Urinary bladder (tissue), 4 donors: ENCODE data around the gene HMCN2. TPM values are rescaled to one million over a fixed set of nuclear protein-coding genes. Genes with fewer than 3 reads are reported as not detected.

Experiments used
- DNase-seq: peaks from one replicate; pipeline ENCODE4 v3.0.0-alpha.2; 2015; ENCODE audit errors: extremely low spot score
- H3K27ac ChIP-seq: one replicate; pipeline ENCODE4 v1.5.1; 2013; ENCODE audit warnings: low read depth, mild to moderate bottlenecking, moderate library complexity
- H3K36me3 ChIP-seq: one replicate; pipeline ENCODE4 v1.6.1; 2013; ENCODE audit warnings: mild to moderate bottlenecking, moderate library complexity; ENCODE audit not compliant: insufficient read depth
- H3K4me1 ChIP-seq: one replicate; pipeline ENCODE4 v1.6.1; 2013; ENCODE audit warnings: mild to moderate bottlenecking, moderate library complexity; ENCODE audit not compliant: insufficient read depth
- H3K4me3 ChIP-seq: one replicate; pipeline ENCODE4 v1.5.1; 2013; ENCODE audit warnings: low read depth, low read length
- WGBS: extraction: QIAGEN DNeasy Blood & Tissue Kit; methylation state at CpG from one replicate; pipeline ENCODE4 v1.1.7; 2013; 5-methylcytosine and 5-hydroxymethylcytosine counted together
- polyA plus RNA-seq: library from polyadenylated mRNA; stranded (reverse); fragments of 200-250 nt; gene quantifications from one replicate; pipeline ENCODE4 v1.2.3, GENCODE V29; 2013
- total RNA-seq: library from RNA; depleted of rRNA; stranded (reverse); fragments of >200 nt; gene quantifications from one replicate; pipeline ENCODE4 v1.2.3, GENCODE V29; 2014
- donor health status: healthy with polysubstance abuse.
- donor health status: healthy.

HMCN2 gene
- total and polyA plus RNA-seq, 2 donors = 14.6 to 15.9 TPM

DNA sequence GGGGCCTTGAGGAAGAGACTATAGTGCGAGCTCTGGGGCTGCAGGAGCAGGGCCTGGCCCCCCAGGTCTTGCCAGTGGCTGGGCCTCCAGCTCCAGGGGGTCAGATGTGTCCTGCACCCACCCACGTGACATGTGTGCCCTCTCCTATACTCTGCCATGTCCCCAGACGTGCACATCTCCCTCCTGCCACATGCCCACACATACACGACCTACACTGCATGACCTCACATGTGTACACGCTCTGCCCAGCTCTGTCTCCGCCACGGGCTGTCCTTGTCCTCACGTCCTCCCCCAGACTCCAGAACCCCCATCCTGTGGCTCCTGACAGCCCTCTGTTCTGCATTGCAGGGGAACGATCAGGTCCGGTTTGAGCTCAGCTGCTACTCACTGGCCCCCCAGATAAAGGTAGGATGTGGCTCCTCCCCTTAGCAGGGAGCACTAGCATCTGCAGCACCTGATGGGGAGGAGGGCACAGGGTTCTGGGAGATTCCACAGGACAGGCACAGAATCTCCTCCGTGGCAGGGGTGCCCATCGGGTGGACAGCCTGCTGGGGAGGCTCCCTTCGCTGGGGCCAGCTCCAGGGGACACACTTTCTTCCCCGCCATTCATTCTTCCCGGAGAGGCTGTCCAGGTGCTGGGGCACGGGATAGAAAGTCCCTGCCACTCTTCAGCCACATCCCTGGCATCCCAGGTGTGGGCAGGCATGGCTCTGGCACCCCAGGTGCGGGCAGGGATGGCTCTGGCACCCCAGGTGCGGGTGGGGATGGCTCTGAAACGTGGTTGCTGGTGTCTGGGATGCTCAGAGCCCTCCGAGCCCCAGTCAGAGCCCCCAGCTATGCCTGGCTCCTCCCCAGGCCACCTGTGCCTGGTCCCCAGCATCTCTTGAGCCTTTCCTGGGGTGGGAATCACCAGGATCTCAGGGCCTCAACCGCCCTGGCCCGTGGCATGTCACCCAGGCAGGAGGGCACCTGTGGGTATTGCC lies 198.5 kb downstream of the HMCN2 start:
- 87% methylated on average over 22 of the region's 22 CpGs for WGBS
- Histone ChIP-seq H3K4me1 (no peaks in the 10 kb centered on the region), H3K27ac (no peak overlapping the region), H3K4me3 (no peak overlapping the region), H3K36me3 (no peaks in the 10 kb centered on the region)
- DNase-seq = no peak

DNA sequence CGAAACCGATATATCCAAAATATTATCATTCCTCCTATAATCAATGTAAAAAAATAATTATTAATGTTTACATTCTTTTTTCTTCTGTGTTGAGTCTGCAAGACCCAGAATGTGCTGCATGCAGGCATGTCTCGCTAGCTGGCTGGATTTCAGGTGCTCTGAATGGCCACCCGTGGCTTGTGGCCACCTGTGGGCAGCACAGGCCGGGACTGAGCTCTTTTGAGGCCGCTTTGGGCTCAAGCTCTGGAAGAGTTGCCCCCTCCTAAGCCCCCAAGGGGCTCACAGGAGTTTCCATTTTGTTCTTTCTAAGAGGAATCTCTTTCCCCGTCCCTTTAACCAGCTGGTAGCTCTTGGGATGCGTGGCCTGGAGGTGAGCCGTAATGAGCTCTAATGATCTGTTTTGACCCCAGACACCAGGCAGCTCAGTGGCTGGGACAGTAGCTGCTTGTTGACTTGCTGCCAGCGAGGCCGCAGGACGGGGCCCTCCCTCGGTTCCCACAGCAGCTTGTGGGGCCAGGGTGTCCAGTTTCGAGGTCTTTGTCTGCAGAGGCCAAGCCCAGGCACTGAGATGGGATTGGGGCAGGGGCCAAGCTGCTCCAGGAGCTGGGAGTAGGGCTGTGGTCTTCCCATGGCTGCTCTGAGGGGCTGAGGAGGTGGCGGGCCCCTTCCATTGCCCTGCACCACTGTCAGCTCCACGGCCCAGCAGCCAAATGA lies 200.0 kb downstream of the HMCN2 start:
- no peak overlapping the region for H3K4me3 ChIP-seq
- H3K27ac ChIP-seq = no peak overlapping the region
- no peak for DNase-seq
- no peaks in the 10 kb centered on the region for H3K4me1 ChIP-seq
- no peaks in the 10 kb centered on the region for H3K36me3 ChIP-seq
- 82% methylated on average over 16 of the region's 16 CpGs for WGBS

DNA sequence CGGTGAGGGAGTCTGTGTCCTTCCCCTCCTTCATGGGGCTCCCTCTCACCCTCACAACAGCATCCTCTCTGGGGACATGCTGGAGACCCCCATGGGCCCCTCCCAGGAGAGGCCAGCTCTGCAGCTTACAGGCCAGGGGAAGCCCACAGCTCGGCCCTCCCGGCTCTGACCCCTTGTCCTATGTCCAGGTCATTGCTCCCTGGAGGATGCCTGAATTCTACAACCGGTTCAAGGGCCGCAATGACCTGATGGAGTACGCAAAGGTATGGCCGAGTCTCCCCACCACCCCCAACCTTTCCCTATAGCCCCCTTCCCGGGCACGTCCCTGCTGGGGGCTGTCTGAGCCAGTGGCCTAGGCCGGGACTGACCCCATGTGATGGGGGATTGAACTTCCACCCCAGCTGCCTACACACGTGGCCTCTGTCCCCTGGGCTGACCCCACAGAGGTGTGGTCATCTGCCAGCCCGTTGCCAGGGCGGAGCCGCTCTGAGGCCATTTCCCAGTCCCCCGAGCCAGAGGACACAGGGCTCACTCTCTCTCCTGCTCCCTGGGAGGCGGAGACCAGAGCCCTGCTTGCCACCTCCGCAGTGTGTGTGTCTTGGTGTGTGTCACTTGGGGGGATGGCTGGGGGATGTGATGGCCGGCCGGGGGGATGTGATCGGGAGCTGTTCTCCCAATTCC lies 201.1 kb downstream of the HMCN2 start:
- Histone ChIP-seq H3K4me1 (no peaks in the 10 kb centered on the region), H3K36me3 (no peaks in the 10 kb centered on the region), H3K4me3 (no peak overlapping the region), H3K27ac (no peak overlapping the region)
- no peak for DNase-seq
- WGBS = 81% methylated on average over 20 of the region's 20 CpGs

DNA sequence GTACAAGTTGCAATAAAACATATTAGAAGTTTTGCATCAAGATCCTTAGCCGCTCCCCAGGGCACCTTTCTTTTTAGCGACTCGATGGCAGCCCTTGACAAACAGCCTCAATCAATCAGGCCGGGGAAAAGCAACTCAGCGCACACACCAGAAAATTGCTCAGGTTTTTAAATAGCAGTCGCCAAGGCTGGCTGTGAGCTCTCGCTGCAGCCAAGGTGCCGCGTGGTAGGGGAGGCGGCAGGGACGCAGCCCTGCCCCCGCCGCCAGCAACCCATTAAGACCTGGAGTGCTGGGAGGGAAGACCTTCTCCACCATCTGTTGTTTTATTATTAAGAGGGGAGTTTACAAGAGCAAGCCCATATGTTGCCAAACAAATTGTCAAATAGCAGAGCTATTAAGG lies 201.8 kb downstream of the HMCN2 start:
- Histone ChIP-seq H3K4me1 (no peaks in the 10 kb centered on the region), H3K36me3 (no peaks in the 10 kb centered on the region), H3K4me3 (no peak overlapping the region), H3K27ac (no peak overlapping the region)
- DNase-seq = no peak
- WGBS = 62% methylated on average over 13 of the region's 13 CpGs

DNA sequence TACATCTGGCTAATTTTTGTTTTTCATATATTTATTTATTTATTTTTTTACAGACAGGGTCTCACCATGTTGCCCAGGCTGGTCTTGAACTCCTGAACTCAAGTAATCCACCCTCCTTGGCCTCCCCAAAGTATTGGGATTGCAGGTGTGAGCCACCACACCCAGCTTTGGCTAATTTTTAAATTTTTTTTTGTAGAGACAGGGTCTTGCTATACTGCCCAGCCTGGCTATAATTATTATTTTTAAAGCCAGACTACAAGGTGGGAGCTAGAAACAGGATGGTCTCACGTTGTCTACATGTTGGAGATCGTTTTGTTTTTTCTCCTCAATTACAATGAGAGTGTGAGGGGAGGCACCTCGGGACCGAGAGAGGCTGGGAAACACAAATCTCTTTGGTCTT lies 203.0 kb downstream of the HMCN2 start:
- DNase-seq = no peak
- H3K4me3 ChIP-seq = no peak overlapping the region
- 70% methylated on average over 4 of the region's 4 CpGs for WGBS
- H3K4me1 ChIP-seq = no peaks in the 10 kb centered on the region
- no peak overlapping the region for H3K27ac ChIP-seq
- H3K36me3 ChIP-seq = no peaks in the 10 kb centered on the region

DNA sequence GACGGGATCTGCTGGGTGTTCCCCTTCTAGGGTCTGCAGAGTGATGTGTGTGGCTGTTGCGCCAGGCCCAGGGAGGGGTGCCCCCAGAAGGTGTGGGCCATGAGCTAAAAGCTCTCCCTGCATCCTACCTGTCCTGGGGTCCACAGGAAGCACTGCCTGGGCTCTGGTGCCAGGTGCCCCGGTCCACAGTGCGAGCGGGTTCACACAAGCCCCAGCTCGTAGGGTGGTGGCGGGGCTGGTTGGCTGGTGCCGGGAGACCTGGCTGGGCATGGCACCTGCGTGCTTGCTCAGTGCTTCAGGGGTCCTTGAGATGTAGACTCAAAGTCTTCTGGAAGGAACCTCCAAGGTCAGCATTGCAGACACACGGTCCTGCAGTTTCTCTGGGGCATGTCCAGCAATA lies 204.7 kb downstream of the HMCN2 start:
- no peak overlapping the region for H3K27ac ChIP-seq
- no peak for DNase-seq
- WGBS = 93% methylated on average over 10 of the region's 10 CpGs
- H3K4me3 ChIP-seq = no peak overlapping the region
- H3K4me1 ChIP-seq = no peaks in the 10 kb centered on the region
- no peaks in the 10 kb centered on the region for H3K36me3 ChIP-seq

DNA sequence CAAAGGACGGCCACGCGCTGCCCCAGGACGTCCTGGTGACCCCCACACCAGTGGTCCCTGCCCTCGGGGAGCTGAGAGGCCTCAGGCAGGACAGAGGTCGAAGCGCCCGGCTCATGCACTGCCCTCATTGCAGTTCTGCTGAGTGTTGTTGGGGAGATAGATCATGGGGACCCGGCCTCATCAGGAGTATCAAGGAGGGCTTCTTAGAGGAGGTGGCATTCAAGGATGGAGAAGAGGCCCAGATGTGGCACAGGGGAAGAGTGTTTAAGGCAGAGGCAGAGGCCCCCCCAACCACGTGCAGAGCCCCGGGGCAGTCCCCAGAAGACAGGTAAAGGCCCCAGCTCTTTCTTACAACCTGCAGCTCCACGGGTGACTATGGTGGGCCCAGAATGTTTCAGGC lies 205.4 kb downstream of the HMCN2 start:
- no peaks in the 10 kb centered on the region for H3K36me3 ChIP-seq
- 91% methylated on average over 12 of the region's 12 CpGs for WGBS
- DNase-seq = no peak
- no peaks in the 10 kb centered on the region for H3K4me1 ChIP-seq
- H3K27ac ChIP-seq = no peak overlapping the region
- no peak overlapping the region for H3K4me3 ChIP-seq

DNA sequence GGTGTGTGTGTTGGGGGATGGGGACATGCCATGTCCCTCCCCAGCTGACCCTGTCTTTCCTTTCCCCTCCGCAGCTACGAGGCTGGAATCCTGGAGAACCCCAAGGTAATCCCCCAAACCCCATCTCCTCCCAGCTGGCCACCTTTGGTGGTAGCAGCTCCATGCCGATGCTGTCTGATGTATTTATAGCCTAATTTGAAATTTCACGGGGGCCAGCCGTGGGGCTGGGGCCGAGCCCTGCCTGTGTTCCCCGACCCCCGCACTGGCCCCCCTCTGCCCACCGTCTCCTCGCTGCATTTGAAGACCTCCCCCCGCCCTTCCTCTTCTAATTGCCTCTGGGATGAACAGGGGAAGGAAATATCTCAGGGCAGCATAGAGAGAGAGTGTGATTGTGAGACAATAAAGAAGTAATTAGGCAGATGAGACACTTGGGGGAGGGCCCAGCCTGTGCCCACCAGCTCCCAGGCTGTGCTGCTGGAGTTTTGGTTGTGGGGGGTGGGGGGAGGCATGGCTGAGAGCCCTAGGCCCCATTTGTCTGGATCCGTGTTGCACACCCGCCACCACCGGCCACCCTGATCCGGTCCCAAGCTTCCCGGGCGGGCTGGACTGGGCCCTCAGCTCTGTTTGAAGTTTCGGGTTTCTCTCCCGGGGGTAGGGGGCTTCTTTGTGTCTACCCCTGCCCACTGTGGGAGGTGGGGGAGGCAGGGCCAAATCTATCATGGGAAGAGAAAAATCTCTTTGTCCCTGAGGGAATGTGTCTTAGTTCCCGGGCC lies 206.0 kb downstream of the HMCN2 start:
- 73% methylated on average over 20 of the region's 20 CpGs for WGBS
- H3K27ac ChIP-seq = no peak overlapping the region
- H3K4me1 ChIP-seq = no peaks in the 10 kb centered on the region
- no peaks in the 10 kb centered on the region for H3K36me3 ChIP-seq
- no peak for DNase-seq
- no peak overlapping the region for H3K4me3 ChIP-seq

DNA sequence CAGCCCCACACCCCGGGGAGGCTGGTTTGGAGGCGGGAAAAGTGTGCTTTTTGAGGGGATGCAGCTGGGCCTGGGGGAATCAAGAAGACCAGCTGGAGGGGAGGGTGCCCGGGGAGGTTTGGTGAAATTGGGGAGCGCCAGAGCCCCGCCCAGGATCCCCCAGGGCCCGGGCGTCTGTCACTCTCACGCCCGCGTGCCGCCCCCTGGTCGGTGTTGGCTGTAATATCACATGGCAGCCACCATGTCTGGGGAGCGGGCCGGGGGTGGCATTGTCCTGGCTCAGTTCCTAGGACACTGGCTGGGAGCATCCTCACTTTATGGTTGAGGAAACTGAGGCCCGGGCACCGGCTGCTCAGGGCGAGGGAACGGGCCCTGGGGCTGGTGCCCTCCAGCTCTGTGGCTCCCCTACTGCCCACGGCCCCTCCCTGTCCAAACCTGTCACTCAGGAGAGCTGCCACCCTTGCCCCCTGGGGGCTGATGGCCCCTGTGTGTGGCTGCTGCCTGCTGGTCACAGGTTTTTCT lies 206.7 kb downstream of the HMCN2 start:
- Histone ChIP-seq H3K27ac (no peak overlapping the region), H3K4me3 (no peak overlapping the region), H3K36me3 (no peaks in the 10 kb centered on the region), H3K4me1 (no peaks in the 10 kb centered on the region)
- WGBS = 83% methylated on average over 19 of the region's 19 CpGs
- DNase-seq = no peak

DNA sequence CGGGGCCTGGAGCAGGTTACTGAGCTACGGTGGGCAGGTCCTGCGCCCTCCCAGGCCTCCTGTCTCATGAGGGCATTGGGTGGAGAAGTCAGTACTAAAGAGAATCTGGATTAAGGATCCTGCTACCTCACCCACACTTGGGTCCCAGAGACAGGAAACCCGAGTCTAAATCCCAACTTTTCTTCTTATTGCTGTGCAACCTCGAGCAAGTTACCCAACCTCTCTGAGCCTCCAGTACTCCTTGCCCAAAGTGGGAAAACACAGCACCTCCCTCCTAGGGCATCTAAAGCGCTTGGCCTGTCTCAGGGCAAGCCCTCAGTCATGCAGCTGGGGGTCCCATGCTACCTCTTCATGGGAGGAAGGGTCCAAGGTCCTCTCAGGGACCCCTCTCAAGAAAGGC lies 207.4 kb downstream of the HMCN2 start:
- Histone ChIP-seq H3K27ac (no peak overlapping the region), H3K36me3 (no peaks in the 10 kb centered on the region), H3K4me3 (no peak overlapping the region), H3K4me1 (no peaks in the 10 kb centered on the region)
- 95% methylated on average over 6 of the region's 6 CpGs for WGBS
- DNase-seq = no peak

DNA sequence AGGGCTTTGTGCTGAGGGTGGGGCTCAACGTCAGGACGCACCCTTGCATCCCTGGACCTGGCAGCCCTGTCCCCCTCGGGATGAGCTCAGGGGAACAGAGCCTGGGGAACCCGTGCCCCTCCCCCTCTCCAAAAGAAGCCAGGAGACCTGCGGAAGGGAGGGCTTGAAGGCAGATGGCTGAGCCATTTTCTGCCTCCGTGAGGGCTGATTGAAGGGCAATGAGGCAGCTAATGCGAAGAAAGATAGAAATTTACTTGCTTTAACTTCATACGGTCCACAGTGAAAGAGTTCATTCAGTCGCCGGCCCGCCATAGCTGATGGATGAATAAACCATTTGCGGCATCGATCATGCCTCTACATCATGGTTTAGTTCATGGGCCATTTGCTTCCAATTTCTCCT lies 208.0 kb downstream of the HMCN2 start:
- H3K36me3 ChIP-seq = no peaks in the 10 kb centered on the region
- H3K4me1 ChIP-seq = no peaks in the 10 kb centered on the region
- DNase-seq = no peak
- 69% methylated on average over 13 of the region's 13 CpGs for WGBS
- H3K27ac ChIP-seq = no peak overlapping the region
- no peak overlapping the region for H3K4me3 ChIP-seq

DNA sequence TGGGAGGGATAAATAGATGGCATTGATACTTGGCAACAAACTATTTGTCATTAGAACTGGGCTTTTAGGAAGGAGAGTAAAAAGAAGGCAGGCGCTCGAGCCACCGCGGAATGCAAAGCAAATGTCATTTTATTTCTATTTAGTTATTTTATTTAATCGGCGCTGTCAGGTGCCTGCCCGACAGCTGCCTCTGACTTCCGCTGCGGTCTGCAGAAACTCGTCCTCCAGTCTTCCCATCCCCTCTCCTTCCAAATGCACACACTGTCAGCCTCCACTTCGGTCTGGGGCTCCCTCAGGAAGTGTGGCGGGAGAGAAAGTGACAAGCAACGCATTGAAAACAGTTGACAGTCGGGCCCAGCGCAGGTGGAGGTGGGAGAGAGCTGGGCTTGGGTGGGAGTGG lies 208.5 kb downstream of the HMCN2 start:
- H3K27ac ChIP-seq = no peak overlapping the region
- H3K4me3 ChIP-seq = no peak overlapping the region
- no peaks in the 10 kb centered on the region for H3K4me1 ChIP-seq
- no peak for DNase-seq
- H3K36me3 ChIP-seq = no peaks in the 10 kb centered on the region
- WGBS = 65% methylated on average over 15 of the region's 15 CpGs

DNA sequence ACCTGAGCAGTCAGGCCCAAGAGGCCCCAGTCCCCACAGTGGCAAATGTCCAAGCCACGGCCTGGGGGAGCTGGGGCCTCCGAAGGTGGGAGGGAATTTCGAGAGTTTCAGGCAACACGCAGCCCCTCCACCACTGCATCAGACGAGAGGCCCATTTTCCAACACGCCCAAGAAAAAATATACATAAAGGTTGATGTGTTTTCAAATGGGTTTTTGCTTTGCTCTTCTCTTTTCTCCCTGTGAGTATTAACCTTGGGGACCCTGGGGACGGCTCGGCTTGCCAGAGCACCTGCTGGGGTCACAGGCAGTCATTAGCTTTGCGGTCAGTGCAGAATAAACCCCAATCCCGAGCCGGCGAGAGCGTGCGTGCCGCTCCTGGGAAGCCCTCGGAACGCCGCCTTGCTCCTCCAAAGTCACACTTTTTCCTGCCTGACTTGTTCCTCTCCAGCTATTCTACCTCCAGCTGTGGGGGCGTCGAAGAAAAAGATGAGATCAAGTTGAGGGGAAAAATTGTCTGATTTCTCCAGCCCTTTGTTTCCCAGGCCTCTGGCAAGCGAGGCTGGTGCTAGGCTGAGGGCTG lies 210.7 kb downstream of the HMCN2 start:
- H3K4me3 ChIP-seq = no peak overlapping the region
- WGBS = 85% methylated on average over 21 of the region's 21 CpGs
- H3K36me3 ChIP-seq = no peaks in the 10 kb centered on the region
- H3K27ac ChIP-seq = no peak overlapping the region
- H3K4me1 ChIP-seq = no peaks in the 10 kb centered on the region
- no peak for DNase-seq
